Esophagus muscularis mucosa (tissue), 4 donors: ENCODE results near the gene RNF39. TPM values are rescaled to one million over a fixed set of nuclear protein-coding genes. Genes with fewer than 3 reads are reported as not detected.
A peak's percentile ranks its signal among the peaks of the same experiment; 100 is the strongest.

ENCODE experiments used
- DNase-seq: peaks from one replicate; pipeline ENCODE4 v3.0.0-alpha.2; 2017; ENCODE audit errors: extremely low spot score
- H3K27ac ChIP-seq, 4 donors: fragments of 200-600 bp; sonication (generic); replicated peaks in 1 of 4; 1 replicate in 3 of 4; 2 replicates in 1 of 4; pipeline ENCODE4 v1.5.1; 2016 to 2019; ENCODE audit warnings: mild to moderate bottlenecking in 1 of 4
- H3K27me3 ChIP-seq, 4 donors: fragments of 200-600 bp; sonication (generic); one replicate each; pipeline versions ENCODE4 v1.5.1 to v1.6.0; 2016 to 2019
- H3K36me3 ChIP-seq, 4 donors: fragments of 200-600 bp; sonication (generic); one replicate each; pipeline ENCODE4 v1.5.1; 2016 to 2019
- H3K4me1 ChIP-seq, 4 donors: fragments of 200-600 bp; sonication (generic); one replicate each; pipeline ENCODE4 v1.5.1; 2016 to 2019
- H3K4me3 ChIP-seq, 4 donors: fragments of 200-600 bp; sonication (generic); 1 replicate in 2 of 4; 2 replicates in 2 of 4; pipeline ENCODE4 v1.5.1; 2016 to 2019; ENCODE audit warnings: mild to moderate bottlenecking in 4 of 4, moderate library complexity in 1 of 4
- H3K9me3 ChIP-seq, 4 donors: fragments of 200-600 bp; sonication (generic); 1 replicate in 3 of 4; 2 replicates in 1 of 4; pipeline ENCODE4 v1.5.1; 2016 to 2019
- EP300 ChIP-seq: sonication (generic); formaldehyde crosslinking; IDR thresholded peaks from one replicate; pipeline ENCODE4 v1.6.1; 2017; ENCODE audit warnings: antibody characterized with exemption
- POLR2A ChIP-seq: fragments of 450-650 bp; IDR thresholded peaks from one replicate; pipeline ENCODE4 v1.6.1; 2017; ENCODE audit warnings: antibody characterized with exemption, moderate library complexity, mild to moderate bottlenecking, low read depth
- POLR2AphosphoS5 ChIP-seq, 2 donors: sonication (generic); formaldehyde crosslinking; IDR thresholded peaks; one replicate each; pipeline ENCODE4 v1.6.1; 2017; ENCODE audit warnings: antibody characterized with exemption in 2 of 2
- WGBS: methylation state at CpG from one replicate; pipeline ENCODE4 v1.1.5; 2018; 5-methylcytosine and 5-hydroxymethylcytosine counted together
- intact Hi-C: fragments of 100-400 bp; cut with DNase I; formaldehyde crosslinking; loops from one replicate; pipeline ENCODE4 v1.15.1; 2023
- total RNA-seq, 4 donors: library from RNA; depleted of rRNA; stranded (reverse); fragments of >200 nt; gene quantifications; one replicate each; pipeline versions ENCODE4 v1.1.0 to v1.2.1, GENCODE V29; 2016
- TF ChIP-seq, protein P1 (sequence below), 3 experiments: fragments of 200-600 bp in 2 of 3; fragments of 450-650 bp in 1 of 3; sonication (generic) in 2 of 3; IDR thresholded peaks; one replicate each; pipeline ENCODE4 v1.5.1; 2017 to 2019; ENCODE audit warnings: antibody characterized with exemption in 3 of 3, mild to moderate bottlenecking in 2 of 3, moderate library complexity in 1 of 3

Gene RNF39
- total RNA-seq, 4 donors from 2014 or later = 0.11 TPM; not detected in 3

DNA sequence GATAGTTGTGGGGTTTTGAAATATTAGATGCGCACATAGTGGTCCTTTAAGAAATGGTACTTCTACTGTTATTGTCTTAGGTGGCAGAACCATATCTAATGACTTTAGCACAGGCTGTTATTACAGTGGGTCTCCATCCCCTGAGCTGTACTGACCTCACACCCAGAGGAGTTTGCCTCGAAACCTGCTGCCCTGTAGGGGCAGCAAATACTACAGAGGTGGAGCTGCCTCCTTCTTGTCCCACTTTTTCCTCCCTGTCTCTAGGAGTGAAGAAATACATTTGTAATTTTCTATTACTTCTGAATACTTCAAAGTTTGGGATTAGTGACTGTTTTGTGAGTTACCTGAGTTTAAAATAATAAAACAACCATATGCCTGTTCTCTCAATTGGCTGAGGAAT is 29.1 kb upstream of the RNF39 start:
- whole genome bisulfite sequencing = 78% methylated on average over 2 of the region's 2 CpGs
- peaks cover 32 to 40% (median 37%) of the 10 kb centered on the region in 4 donors for H3K4me1 ChIP-seq
- H3K4me3 ChIP-seq = no peak overlapping the region
- no peak for DNase-seq
- TF ChIP-seq POLR2A (no peak), EP300 (no peak), POLR2AphosphoS5 (IDR thresholded peaks at IDR 0.05) (no peak)
- TF ChIP-seq, protein P1, sequence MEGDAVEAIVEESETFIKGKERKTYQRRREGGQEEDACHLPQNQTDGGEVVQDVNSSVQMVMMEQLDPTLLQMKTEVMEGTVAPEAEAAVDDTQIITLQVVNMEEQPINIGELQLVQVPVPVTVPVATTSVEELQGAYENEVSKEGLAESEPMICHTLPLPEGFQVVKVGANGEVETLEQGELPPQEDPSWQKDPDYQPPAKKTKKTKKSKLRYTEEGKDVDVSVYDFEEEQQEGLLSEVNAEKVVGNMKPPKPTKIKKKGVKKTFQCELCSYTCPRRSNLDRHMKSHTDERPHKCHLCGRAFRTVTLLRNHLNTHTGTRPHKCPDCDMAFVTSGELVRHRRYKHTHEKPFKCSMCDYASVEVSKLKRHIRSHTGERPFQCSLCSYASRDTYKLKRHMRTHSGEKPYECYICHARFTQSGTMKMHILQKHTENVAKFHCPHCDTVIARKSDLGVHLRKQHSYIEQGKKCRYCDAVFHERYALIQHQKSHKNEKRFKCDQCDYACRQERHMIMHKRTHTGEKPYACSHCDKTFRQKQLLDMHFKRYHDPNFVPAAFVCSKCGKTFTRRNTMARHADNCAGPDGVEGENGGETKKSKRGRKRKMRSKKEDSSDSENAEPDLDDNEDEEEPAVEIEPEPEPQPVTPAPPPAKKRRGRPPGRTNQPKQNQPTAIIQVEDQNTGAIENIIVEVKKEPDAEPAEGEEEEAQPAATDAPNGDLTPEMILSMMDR (IDR thresholded peaks at IDR 0.05) = no peak
- peaks cover 6 to 57% (median 14%) of the 10 kb centered on the region in 4 donors for H3K27me3 ChIP-seq
- no peak overlapping the region for H3K27ac ChIP-seq
- intact Hi-C loops = loop anchor here (5.0 kb wide), 1 partner anchor 37 kb away; the partner anchor contains the start of gene PPP1R11
- H3K9me3 ChIP-seq = no peaks in the 10 kb centered on the region
- no peaks in the 10 kb centered on the region for H3K36me3 ChIP-seq

DNA sequence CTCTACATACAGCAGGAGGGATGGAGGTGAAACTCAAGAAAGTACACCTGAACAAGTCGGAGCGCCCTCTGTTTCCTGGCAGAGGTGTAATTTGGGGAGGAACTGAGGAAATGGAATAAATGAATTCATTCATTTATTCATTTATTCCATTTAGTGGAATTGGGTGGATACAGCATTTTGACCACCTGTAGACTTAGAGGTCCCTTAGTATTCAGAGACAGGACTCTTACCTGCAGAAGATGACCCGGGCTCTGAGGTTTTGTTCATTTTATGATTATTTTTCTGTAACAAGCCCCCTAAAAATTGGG is 28.3 kb upstream of the RNF39 start:
- peaks cover 32 to 40% (median 37%) of the 10 kb centered on the region in 4 donors for H3K4me1 ChIP-seq
- H3K36me3 ChIP-seq = no peaks in the 10 kb centered on the region
- WGBS = 58% methylated on average over 3 of the region's 3 CpGs
- intact Hi-C loops = loop anchor here (1.0 to 5.0 kb wide), 2 partner anchors 27 to 37 kb away; partner anchors contain the start of gene PPP1R11
- H3K4me3 ChIP-seq = peak overlapping the region; percentile 43 to 64 (median 47)
- peaks cover 7 to 57% (median 19%) of the 10 kb centered on the region in 4 donors for H3K27me3 ChIP-seq
- H3K9me3 ChIP-seq = no peaks in the 10 kb centered on the region
- TF ChIP-seq POLR2A (no peak), EP300 (no peak), POLR2AphosphoS5 (IDR thresholded peaks at IDR 0.05) (no peak)
- TF ChIP-seq, protein P1 (IDR thresholded peaks at IDR 0.05) = no peak
- H3K27ac ChIP-seq = no peak overlapping the region
- no peak for DNase-seq

DNA sequence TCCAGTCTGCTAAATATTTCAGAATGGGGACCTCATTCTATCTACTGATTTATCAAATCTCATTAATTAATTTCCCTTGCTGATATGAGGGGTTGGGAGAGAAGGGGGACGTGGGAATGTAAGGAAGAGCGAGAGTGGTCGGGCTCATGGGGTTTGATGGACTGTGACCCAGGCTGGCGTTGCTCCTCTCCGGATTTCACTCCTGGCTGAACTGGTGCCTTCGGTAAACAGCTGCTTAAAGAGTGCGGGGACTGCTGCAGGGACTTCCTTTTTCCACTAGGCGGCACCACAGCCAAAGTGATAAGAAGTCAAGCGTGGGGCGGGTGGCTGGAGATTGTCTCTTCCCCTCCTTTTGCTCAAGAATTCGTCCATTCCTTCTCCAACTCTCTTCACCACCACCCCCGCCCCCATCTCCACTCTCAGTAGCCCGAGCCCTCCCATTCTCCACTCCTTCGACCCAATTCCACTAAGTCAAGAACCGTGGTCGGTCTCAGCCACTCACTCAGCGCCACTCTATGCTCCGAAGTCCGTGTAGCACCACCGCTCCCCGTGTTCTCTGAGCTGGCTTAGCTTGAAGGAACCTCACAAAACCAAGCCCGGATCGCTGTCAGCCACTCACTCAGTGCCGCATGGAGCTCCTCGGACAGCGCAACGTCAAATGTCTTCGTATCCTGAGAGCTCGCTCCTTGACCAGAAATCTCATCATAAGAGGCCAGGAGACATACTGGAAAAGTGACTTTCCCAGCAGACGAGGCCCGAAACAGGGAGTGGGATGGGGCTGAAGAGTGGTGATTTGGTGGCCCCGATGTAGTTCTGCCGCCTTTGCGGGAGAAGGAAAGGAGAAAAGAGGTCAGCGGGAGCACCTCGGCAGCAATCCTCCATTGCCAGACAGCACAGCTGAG is 27.7 kb upstream of the RNF39 start:
- peak; percentile 97 for DNase-seq
- H3K36me3 ChIP-seq = no peaks in the 10 kb centered on the region
- intact Hi-C loops = loop anchor here (1.0 to 5.0 kb wide), 2 partner anchors 28 to 36 kb away; partner anchors contain the start of gene PPP1R11
- peak overlapping the region; percentile 73 to 79 (median 74) for H3K27ac ChIP-seq
- WGBS = 5% methylated on average over 36 of the region's 36 CpGs
- peak overlapping the region; percentile 43 to 64 (median 47) for H3K4me3 ChIP-seq
- H3K4me1 ChIP-seq = peaks cover 32 to 40% (median 37%) of the 10 kb centered on the region in 4 donors
- peaks cover 7 to 58% (median 22%) of the 10 kb centered on the region in 4 donors for H3K27me3 ChIP-seq
- no peaks in the 10 kb centered on the region for H3K9me3 ChIP-seq
- TF ChIP-seq POLR2AphosphoS5 (IDR thresholded peaks at IDR 0.05) = peak; percentile 16 to 57
- no peak for TF ChIP-seq EP300
- TF ChIP-seq, protein P1 (IDR thresholded peaks at IDR 0.05) = peak; percentile 82 to 95 (median 93)

GRCh38 chr6:30102414-30102969 is 26.9 kb upstream of the RNF39 start:
- TF ChIP-seq POLR2A = no peak
- TF ChIP-seq, protein P1 (IDR thresholded peaks at IDR 0.05) = no peak
- no peak for TF ChIP-seq EP300
- TF ChIP-seq POLR2AphosphoS5 (IDR thresholded peaks at IDR 0.05) = no peak
- peaks cover 7 to 60% (median 27%) of the 10 kb centered on the region in 4 donors for H3K27me3 ChIP-seq
- no peaks in the 10 kb centered on the region for H3K9me3 ChIP-seq
- intact Hi-C loops = loop anchor here (5.0 kb wide), 1 partner anchor 35 kb away; the partner anchor contains the start of gene PPP1R11
- no peaks in the 10 kb centered on the region for H3K36me3 ChIP-seq
- H3K4me3 ChIP-seq = peak overlapping the region; percentile 48 to 64 (median 50)
- WGBS = 46% methylated on average over 13 of the region's 15 CpGs
- H3K27ac ChIP-seq = peak overlapping the region; percentile 73 to 79 (median 74)
- H3K4me1 ChIP-seq = peaks cover 32 to 40% (median 37%) of the 10 kb centered on the region in 4 donors
- DNase-seq = no peak
